HepG2 (cell line): ENCODE measurements around the gene CYTH2. TPM values are rescaled to one million over a fixed set of nuclear protein-coding genes. Genes with fewer than 3 reads are reported as not detected.
A peak's percentile ranks its signal among the peaks of the same experiment; 100 is the strongest.

Experiments
- CBX2 ChIP-seq, 2 experiments: fragments of 200-600 bp in 1 of 2; sonication (generic); formaldehyde crosslinking in 1 of 2; IDR thresholded peaks; 2 replicates each; pipeline versions ENCODE4 v1.7.0 to v1.8.1; 2018 to 2022; ENCODE audit warnings: low read depth in 2 of 2, low read length in 1 of 2, mild to moderate bottlenecking in 1 of 2, missing genetic modification reagents in 1 of 2
- CREB1 ChIP-seq, 2 experiments: fragments of 450-650 bp in 1 of 2; IDR thresholded peaks; 2 replicates each; pipeline ENCODE4 v1.6.1; 2016 to 2017; ENCODE audit warnings: control low read depth in 1 of 2, mild to moderate bottlenecking in 1 of 2, missing compliant biosample characterization in 1 of 2, missing genetic modification characterization in 1 of 2
- FOXK1 ChIP-seq: sonication (generic); formaldehyde crosslinking; IDR thresholded peaks from 2 replicates; pipeline ENCODE4 v1.4.0; 2020; ENCODE audit warnings: low read depth, missing genetic modification reagents, borderline replicate concordance
- FOXP1 ChIP-seq, 2 experiments: fragments of 450-650 bp in 1 of 2; IDR thresholded peaks; 2 replicates each; pipeline ENCODE4 v1.6.1; 2017 to 2018; ENCODE audit warnings: antibody characterized with exemption in 1 of 2
- GPN1 ChIP-seq: sonication (generic); formaldehyde crosslinking; IDR thresholded peaks from 2 replicates; pipeline ENCODE4 v1.5.1; 2020; ENCODE audit warnings: missing genetic modification reagents, borderline replicate concordance
- HOXA7 ChIP-seq: sonication (generic); formaldehyde crosslinking; IDR thresholded peaks from 2 replicates; pipeline ENCODE4 v1.8.1; 2022; ENCODE audit warnings: mild to moderate bottlenecking, missing genetic modification reagents, moderate library complexity
- KLF12 ChIP-seq: sonication (generic); formaldehyde crosslinking; IDR thresholded peaks from 2 replicates; pipeline ENCODE4 v1.4.0; 2020; ENCODE audit warnings: missing genetic modification reagents, borderline replicate concordance
- MYNN ChIP-seq: sonication (generic); formaldehyde crosslinking; IDR thresholded peaks from 2 replicates; pipeline ENCODE4 v1.4.0; 2020; ENCODE audit warnings: mild to moderate bottlenecking, low read depth, missing genetic modification reagents
- NPAS2 ChIP-seq: sonication (generic); formaldehyde crosslinking; IDR thresholded peaks from 2 replicates; pipeline ENCODE4 v1.8.0; 2022; ENCODE audit warnings: mild to moderate bottlenecking, missing genetic modification reagents, borderline replicate concordance
- NR2C2 ChIP-seq: sonication (generic); formaldehyde crosslinking; IDR thresholded peaks from 2 replicates; pipeline ENCODE4 v1.4.0; 2020; ENCODE audit warnings: missing genetic modification reagents, mild to moderate bottlenecking, moderate library complexity, borderline replicate concordance
- PHB2 ChIP-seq: fragments of 450-650 bp; IDR thresholded peaks from 2 replicates; pipeline ENCODE4 v1.6.1; 2018; ENCODE audit not compliant: partially characterized antibody
- SMAD1 ChIP-seq: sonication (generic); formaldehyde crosslinking; IDR thresholded peaks from 2 replicates; pipeline ENCODE4 v1.4.0; 2020; ENCODE audit warnings: missing genetic modification reagents, low read depth, mild to moderate bottlenecking, borderline replicate concordance
- SP4 ChIP-seq: sonication (generic); formaldehyde crosslinking; IDR thresholded peaks from 2 replicates; pipeline ENCODE4 v1.8.1; 2023; ENCODE audit warnings: mild to moderate bottlenecking, missing genetic modification reagents
- TMF1 ChIP-seq: sonication (generic); formaldehyde crosslinking; IDR thresholded peaks from 2 replicates; pipeline ENCODE4 v1.8.1; 2022; ENCODE audit warnings: low read depth, missing genetic modification reagents
- TRIM24 ChIP-seq: sonication (generic); formaldehyde crosslinking; IDR thresholded peaks from 2 replicates; pipeline ENCODE4 v1.8.0; 2022; ENCODE audit warnings: mild to moderate bottlenecking, missing genetic modification reagents
- ZNF468 ChIP-seq: sonication (generic); formaldehyde crosslinking; IDR thresholded peaks from 2 replicates; pipeline ENCODE4 v1.8.0; 2022; ENCODE audit warnings: mild to moderate bottlenecking, moderate library complexity, missing genetic modification reagents
- polyA plus RNA-seq, 8 experiments: library from polyadenylated mRNA; depleted of rRNA in 3 of 8; stranded (reverse) in 7 of 8; unstranded in 1 of 8; fragments of >200 nt; fragmentation: Illumina TruSeq in 4 of 8; extraction: Trizol in 4 of 8; gene quantifications; 2 replicates each; pipeline versions ENCODE4 v1.2.1 to v1.2.3, GENCODE V29; 2011 to 2016; ENCODE audit warnings: low read depth in 4 of 8, missing spikeins in 1 of 8, mixed read lengths in 1 of 8; ENCODE audit not compliant: insufficient read depth in 1 of 8
- total RNA-seq, 5 experiments: library from RNA; depleted of rRNA; stranded (reverse); fragments of >200 nt; fragmentation: Illumina TruSeq; extraction: Trizol; gene quantifications; 2 replicates each; pipeline ENCODE4 v1.2.3, GENCODE V29; 2016; ENCODE audit warnings: low read depth in 1 of 5
- TF ChIP-seq, protein P1 (sequence below): sonication (generic); formaldehyde crosslinking; IDR thresholded peaks from 2 replicates; pipeline ENCODE4 v1.4.0; 2020; ENCODE audit warnings: missing genetic modification reagents, borderline replicate concordance
- TF ChIP-seq, protein P2 (sequence below): sonication (generic); formaldehyde crosslinking; IDR thresholded peaks from 2 replicates; pipeline ENCODE4 v1.8.1; 2023; ENCODE audit warnings: mild to moderate bottlenecking, moderate library complexity, missing genetic modification reagents
- TF ChIP-seq, protein P3 (sequence below): sonication (generic); formaldehyde crosslinking; IDR thresholded peaks from 2 replicates; pipeline ENCODE4 v1.4.0; 2020; ENCODE audit warnings: mild to moderate bottlenecking, missing genetic modification reagents, borderline replicate concordance
- TF ChIP-seq, protein P4 (sequence below): IDR thresholded peaks from 2 replicates; pipeline ENCODE4 v1.6.1; 2016; ENCODE audit warnings: missing genetic modification reagents, missing compliant biosample characterization

Gene CYTH2
- total and polyA plus RNA-seq, 2 of the 13 experiments (the other 11 are each of a cell fraction or from before 2014, with no cell fraction given) = 16.5 to 39.3 TPM

DNA sequence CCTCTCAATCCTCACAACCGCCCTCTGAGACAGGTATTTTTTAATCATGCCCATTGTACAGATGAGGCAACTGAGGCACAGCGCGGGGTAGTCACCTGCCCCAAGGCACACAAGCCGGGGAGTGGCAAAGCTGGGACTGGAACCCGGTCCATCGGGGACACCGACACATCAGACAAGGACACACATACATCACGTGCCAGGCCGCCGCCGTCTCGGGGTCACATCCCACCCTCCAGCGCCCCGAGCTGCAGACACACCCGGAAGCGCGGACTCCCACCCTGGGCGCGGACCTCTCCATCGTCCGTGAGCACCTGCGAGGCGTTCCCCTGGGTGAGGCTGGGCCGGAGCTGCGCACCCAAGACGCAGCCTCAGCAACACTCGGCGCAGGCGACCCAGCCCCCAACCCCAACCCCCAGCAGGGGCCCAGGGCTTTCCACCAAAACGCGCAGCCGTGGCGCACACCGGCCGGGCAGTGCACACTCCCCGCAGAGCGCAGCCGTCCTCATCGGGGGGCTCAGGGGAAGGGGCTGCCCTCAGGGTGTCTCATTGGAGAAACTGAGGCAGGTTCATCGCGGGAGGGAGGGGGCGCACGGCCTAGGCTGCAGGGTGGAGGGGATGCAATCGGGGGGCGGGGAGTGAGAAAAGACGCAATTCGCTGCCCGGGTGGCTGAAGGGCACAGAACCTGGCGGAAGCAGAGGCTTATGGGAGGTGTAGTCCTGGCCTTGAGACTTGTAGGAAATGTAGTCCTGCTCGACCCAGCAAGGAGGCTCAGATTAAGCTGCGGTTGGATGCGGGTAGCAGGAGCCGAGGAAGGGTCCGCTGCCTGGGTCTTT is 44.3 kb downstream of the CYTH2 start (continued):
- TF ChIP-seq, protein P1, sequence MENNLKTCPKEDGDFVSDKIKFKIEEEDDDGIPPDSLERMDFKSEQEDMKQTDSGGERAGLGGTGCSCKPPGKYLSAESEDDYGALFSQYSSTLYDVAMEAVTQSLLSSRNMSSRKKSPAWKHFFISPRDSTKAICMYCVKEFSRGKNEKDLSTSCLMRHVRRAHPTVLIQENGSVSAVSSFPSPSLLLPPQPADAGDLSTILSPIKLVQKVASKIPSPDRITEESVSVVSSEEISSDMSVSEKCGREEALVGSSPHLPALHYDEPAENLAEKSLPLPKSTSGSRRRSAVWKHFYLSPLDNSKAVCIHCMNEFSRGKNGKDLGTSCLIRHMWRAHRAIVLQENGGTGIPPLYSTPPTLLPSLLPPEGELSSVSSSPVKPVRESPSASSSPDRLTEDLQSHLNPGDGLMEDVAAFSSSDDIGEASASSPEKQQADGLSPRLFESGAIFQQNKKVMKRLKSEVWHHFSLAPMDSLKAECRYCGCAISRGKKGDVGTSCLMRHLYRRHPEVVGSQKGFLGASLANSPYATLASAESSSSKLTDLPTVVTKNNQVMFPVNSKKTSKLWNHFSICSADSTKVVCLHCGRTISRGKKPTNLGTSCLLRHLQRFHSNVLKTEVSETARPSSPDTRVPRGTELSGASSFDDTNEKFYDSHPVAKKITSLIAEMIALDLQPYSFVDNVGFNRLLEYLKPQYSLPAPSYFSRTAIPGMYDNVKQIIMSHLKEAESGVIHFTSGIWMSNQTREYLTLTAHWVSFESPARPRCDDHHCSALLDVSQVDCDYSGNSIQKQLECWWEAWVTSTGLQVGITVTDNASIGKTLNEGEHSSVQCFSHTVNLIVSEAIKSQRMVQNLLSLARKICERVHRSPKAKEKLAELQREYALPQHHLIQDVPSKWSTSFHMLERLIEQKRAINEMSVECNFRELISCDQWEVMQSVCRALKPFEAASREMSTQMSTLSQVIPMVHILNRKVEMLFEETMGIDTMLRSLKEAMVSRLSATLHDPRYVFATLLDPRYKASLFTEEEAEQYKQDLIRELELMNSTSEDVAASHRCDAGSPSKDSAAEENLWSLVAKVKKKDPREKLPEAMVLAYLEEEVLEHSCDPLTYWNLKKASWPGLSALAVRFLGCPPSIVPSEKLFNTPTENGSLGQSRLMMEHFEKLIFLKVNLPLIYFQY (CRISPR knock-in tag) = no peak
- no peak for TF ChIP-seq NPAS2
- TF ChIP-seq, protein P2, sequence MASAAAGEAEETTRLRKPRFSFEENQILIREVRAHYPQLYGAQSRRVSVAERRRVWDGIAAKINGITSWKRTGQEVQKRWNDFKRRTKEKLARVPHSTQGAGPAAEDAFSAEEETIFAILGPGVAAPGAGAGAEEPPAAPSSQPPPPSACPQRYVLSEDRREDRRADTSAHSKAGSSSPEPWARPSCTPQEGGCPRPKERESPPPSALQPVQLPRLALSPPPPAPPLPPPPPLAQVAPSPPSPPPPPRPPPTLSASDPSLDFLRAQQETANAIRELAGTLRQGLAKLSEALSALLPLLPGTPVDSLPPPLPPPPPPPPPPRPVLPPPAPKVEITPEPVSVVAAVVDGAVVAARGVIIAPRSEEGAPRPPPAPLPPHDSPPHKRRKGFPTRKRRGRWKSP = peak; percentile 83; the same call in 1 of the 2 replicates
- TF ChIP-seq SMAD1 (CRISPR knock-in tag) = no peak
- no peak for TF ChIP-seq SP4 (CRISPR knock-in tag)
- TF ChIP-seq KLF12 (CRISPR knock-in tag) = no peak
- TF ChIP-seq ZNF468 (CRISPR knock-in tag) = no peak
- no peak for TF ChIP-seq MYNN (CRISPR knock-in tag)
- TF ChIP-seq HOXA7 (CRISPR knock-in tag) = no peak
- TF ChIP-seq CREB1 (IDR thresholded peaks at IDR 0.05) = no peak
- no peak for TF ChIP-seq CREB1 (CRISPR knock-in tag; IDR thresholded peaks at IDR 0.05)
- no peak for TF ChIP-seq TRIM24
- peak; percentile 43; the same call in 1 of the 2 replicates for TF ChIP-seq NR2C2 (CRISPR knock-in tag)
- no peak for TF ChIP-seq FOXK1 (CRISPR knock-in tag)
- TF ChIP-seq, protein P3, sequence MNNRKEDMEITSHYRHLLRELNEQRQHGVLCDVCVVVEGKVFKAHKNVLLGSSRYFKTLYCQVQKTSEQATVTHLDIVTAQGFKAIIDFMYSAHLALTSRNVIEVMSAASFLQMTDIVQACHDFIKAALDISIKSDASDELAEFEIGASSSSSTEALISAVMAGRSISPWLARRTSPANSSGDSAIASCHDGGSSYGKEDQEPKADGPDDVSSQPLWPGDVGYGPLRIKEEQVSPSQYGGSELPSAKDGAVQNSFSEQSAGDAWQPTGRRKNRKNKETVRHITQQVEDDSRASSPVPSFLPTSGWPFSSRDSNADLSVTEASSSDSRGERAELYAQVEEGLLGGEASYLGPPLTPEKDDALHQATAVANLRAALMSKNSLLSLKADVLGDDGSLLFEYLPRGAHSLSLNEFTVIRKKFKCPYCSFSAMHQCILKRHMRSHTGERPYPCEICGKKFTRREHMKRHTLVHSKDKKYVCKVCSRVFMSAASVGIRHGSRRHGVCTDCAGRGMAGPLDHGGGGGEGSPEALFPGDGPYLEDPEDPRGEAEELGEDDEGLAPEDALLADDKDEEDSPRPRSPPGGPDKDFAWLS = no peak
- TF ChIP-seq PHB2 = no peak
- TF ChIP-seq GPN1 (CRISPR knock-in tag) = no peak
- TF ChIP-seq, protein P4, sequence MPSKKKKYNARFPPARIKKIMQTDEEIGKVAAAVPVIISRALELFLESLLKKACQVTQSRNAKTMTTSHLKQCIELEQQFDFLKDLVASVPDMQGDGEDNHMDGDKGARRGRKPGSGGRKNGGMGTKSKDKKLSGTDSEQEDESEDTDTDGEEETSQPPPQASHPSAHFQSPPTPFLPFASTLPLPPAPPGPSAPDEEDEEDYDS = no peak
- no peak for TF ChIP-seq FOXP1 (IDR thresholded peaks at IDR 0.05)
- TF ChIP-seq FOXP1 (CRISPR knock-in tag; IDR thresholded peaks at IDR 0.05) = no peak
- TF ChIP-seq CBX2 (IDR thresholded peaks at IDR 0.05; ENCODE audit: low read depth, low read length) = no peak
- no peak for TF ChIP-seq CBX2 (CRISPR knock-in tag; IDR thresholded peaks at IDR 0.05; ENCODE audit: low read depth)
- no peak for TF ChIP-seq TMF1 (CRISPR knock-in tag)
